Inflammatory macrophage treated with lipopolysaccharide for 4 hours (primary cell): ENCODE measurements around the gene TES.
"Not testable (repeated sequence)": the region's sequence is repeated elsewhere in the genome, so short reads cannot be mapped to it uniquely, and the experiment has no call there.

Experiments used
- DNase-seq: peaks from one replicate; pipeline ENCODE4 v3.0.0-alpha.2; 2020

The TES gene

DNA sequence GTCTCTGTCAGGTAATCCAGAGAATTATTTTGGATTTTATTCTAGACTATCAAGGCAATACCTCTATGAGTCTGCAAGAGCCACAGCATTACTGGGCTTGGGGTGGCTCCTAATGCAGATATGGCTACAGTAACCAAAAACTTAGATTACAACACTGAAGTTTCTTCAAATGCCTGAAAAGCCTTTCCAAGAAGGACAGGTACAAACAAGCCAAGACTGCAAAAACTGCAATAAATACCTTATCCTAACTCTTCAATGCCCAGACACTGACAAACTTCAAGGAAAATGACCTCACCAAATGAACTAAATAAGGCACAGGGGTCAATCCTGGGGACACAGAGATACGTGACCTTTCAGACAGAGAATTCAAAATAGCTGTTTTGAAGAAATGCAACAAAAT lies 82.0 kb downstream of the TES start:
- DNase-seq: no peak

DNA sequence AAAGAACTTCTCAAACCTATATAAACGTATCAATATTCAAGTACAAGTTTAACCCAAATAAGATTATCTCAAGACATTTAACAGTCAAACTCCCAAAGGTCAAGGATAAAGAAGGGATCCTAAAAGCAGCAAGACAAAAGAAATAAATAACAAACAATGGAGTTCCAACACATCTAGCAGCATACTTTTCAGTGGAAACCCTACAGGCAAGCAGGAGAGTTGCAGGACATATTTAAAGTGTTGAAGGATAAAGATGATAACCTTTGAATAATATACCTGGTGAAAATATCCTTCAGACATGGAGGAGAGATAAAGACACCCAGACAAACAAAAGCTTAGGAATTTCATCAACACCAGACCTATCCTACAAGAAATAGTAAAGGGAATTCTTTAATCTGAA lies 82.8 kb downstream of the TES start:
- DNase-seq: no peak

DNA sequence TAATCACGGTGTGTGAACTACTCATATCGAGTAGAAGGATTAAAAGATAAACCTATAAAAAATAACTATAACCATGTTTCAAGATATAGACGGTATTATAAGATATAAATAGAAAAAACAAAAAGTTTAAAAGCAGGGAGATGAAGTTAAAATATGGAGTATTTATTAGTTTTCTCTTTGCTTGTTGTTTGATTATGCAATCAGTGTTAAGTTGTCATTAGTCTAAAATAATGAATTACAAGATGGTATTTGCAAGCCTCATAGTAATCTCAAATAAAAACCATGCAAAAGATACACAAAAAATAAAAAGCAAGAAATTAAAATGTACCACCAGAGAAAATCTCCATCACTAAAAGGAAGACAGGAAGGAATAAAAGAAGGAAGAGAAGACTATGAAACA lies 83.3 kb downstream of the TES start:
- DNase-seq: no peak

DNA sequence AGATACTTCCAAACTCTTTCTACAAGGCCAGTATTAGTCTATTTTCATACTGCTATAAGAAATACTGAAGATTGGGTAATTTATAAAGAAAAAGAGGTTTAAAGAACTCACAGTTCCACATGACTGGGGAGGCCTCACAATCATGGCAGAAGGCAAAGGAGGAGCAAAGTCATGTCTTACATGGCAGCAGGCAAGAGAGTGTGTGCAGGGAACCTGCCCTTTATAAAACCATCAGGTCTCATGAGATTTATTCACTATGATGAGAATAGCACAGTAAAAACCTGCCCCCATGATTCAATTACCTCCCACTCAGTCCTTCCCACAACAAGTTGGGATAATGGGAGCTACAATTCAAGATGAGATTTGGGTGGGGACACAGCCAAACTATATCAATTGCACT lies 85.6 kb downstream of the TES start:
- not testable (repeated sequence) for DNase-seq

DNA sequence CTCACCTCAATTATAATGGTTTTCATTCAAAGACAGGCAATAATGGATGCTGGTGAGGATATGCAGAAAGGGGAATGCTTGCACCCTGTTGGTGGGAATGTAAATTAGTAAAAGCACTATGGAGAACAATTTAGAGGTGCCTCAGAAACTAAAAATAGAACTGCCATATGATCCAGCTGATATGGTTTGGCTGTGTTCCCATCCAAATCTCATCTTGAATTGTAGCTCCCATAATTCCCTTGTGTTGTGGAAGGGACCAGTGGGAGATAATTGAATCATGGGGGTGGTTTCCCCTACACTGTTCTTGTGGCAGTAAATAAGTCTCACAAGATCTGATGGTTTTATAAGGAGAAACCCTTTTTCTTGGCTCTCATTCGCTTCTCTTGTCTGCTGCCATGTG lies 87.7 kb downstream of the TES start:
- DNase-seq: no peak

DNA sequence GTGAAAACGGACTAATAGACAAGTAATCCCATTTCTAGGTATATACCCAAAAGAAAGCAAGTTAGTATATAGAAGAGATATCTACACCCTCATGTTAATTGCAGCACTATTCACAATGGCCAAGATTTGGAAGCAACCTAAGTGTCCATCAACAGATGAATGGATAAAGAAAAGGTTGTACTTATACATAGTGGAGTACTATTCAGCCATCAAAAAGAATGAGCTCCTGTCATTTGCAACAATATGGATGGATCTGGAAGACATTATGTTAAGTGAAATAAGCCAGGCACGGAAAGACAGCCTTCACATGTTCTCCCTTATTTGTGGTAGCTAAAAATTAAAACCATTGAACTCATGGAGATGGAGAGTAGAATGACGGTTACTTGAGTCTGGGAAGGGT lies 88.2 kb downstream of the TES start:
- DNase-seq: no peak

DNA sequence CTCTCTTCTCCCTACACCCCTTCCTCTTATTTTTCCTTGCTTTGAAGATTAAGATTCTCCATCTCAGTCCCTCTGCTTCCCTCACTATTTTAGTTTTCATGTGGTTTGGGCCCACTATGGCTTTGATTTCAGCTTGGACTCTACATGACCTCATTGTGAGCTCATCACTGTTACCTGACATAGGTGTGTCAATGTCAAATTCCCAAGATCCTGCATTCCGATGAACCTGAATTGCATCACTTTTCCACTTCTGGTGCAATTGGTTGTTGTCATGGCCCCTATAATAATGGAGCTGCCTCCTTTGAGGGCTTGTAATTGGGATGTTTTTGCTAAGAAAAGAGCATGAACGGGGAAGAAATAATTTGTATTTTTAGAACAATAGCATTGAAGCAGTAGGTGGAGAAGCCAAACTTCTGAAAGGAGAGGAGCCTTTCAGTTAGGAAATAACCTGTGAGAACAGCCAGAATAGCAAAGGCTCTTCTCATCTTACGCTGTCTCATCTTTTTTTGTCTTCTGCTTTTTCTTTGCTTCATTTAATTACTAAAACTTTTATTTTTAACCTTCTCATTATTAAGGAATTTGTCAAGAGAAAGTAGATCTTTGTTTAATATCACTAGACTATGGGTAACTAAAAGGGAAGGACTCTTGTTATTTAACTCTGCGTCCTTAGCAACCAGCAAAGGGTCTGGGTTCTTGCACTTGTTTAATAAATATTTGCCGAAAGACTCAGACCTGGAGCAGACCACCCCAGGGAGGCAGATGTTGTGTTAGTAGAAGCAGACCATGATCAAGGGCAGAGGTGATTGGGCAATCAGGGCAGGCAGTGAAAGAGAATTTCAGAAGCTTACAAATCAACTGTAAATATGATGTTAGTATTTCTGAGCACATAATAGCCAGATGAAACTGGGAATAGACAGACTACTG lies 95.4 kb downstream of the TES start:
- DNase-seq: no peak

DNA sequence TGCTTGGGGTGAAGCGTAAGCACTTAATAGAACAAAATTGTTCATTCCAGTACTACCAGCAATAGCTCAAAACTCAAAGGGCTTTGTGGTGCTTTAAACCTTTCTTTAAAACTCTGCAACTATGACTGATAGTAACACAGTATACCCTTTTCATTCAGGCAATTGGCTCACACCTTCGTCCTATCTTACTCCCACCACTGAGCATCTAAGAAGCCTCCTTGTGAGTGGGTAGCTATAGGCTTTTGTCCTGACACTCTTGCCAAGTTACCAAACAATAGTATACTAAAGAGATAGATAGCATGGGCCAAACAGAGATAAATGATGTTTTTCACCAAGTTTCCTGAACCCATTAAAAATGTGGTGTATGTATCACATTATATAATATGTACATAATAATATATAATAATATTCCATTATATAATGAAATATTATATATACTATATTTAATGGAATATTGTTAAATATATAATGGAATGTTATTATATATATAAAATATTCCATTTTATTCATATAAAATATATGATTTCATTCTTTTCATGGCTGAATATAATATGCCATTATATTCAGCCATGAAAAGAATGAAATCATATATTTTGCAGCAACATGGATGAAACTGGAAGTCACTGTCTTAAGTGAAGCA lies 96.2 kb downstream of the TES start:
- DNase-seq: no peak

DNA sequence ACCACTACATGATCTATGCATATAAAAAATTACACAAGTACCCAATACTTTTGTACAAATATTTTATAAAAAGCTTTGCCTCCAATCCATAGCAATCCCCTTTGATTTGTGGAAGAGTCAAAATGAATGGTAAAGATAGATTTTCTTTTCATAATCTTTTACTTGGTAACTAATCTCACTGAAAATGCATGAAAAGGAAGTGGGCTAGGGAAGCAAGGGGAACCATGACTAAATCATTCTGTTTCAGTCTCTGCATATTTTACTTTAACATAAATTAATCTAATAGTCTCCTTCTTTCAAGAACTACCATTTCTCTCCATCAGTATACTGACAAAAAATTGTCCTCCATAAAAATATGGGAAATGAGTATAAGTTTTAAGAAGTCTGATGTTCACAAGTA lies 96.9 kb downstream of the TES start:
- DNase-seq: no peak
